OCI-M2 (cell line): Measurements from ENCODE around the gene ATOSA.

Experiments
- DNase-seq: peaks from one replicate; lab custom pipeline; 2025; ENCODE audit not compliant: unreplicated experiment; lab: John Stamatoyannopoulos, UW

ATOSA gene, protein sequence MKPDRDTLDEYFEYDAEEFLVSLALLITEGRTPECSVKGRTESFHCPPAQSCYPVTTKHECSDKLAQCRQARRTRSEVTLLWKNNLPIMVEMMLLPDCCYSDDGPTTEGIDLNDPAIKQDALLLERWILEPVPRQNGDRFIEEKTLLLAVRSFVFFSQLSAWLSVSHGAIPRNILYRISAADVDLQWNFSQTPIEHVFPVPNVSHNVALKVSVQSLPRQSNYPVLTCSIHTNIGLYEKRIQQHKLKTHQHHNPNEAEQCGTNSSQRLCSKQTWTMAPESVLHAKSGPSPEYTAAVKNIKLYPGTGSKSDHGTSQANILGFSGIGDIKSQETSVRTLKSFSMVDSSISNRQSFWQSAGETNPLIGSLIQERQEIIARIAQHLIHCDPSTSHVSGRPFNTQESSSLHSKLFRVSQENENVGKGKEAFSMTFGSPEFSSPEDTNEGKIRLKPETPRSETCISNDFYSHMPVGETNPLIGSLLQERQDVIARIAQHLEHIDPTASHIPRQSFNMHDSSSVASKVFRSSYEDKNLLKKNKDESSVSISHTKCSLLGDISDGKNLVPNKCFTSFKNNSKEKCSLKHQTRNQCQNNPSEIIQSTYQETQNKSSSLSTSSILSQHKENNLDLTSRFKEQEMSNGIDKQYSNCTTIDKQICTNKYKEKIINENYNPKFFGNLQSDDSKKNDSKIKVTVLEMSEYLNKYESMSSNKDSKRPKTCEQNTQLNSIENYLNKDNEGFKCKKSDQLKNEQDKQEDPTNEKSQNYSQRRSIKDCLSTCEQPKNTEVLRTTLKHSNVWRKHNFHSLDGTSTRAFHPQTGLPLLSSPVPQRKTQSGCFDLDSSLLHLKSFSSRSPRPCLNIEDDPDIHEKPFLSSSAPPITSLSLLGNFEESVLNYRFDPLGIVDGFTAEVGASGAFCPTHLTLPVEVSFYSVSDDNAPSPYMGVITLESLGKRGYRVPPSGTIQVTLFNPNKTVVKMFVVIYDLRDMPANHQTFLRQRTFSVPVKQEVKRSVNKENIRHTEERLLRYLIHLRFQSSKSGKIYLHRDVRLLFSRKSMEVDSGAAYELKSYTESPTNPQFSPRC

GRCh38 chr15:52679232-52680040 is at the start of gene ATOSA:
ATOSA (minus strand) TSS chr15:52679388; CDS start chr15:52678021, 1,367 bp downstream.
- no peak for DNase-seq

- no peak for DNase-seq
Measured at GRCh38 chr15:52728899-52729298, 49.7 kb upstream of the ATOSA start.

DNA sequence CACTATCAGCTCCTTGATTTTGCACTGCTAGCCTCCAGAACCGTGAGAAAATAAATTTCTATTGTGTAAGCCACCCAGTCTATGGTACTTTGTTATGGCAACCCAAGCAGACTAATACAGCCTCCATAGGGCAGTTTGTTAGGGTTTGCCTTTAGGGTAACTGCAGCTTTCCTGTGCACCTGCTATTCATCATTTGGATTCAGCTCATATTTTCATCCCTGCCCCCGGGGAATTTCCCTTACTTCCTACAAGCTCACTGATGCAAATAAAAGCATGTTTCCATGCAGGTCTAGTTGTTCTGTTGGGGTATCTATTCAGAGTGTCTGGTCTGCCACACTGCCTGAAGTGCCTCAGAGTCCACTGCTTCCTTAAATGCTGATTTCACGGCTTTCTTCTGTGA is 48.6 kb upstream of the ATOSA start:
- DNase-seq, result no peak

DNA sequence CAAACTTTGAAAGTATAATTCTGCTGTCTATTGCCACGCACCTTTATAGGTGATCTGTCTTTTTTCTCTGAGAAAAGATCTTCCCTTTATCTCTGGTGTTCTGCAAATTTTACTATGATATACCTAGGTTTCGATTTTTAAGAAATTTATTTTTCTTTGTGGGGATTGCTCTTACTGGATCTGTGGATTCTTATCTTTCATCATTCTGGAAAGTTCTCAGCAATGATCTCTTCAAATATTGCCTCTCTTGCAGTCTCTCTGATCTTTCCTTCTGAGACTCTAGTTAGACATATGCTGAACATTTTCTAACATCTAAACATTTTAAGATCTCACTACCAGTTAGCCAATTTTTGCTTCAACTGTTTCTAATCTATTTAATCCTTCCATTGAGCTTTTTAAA is 47.0 kb upstream of the ATOSA start:
- DNase-seq, result no peak

- DNase-seq, result no peak
Measured at GRCh38 chr15:52718551-52718950, 39.4 kb upstream of the ATOSA start.

DNA sequence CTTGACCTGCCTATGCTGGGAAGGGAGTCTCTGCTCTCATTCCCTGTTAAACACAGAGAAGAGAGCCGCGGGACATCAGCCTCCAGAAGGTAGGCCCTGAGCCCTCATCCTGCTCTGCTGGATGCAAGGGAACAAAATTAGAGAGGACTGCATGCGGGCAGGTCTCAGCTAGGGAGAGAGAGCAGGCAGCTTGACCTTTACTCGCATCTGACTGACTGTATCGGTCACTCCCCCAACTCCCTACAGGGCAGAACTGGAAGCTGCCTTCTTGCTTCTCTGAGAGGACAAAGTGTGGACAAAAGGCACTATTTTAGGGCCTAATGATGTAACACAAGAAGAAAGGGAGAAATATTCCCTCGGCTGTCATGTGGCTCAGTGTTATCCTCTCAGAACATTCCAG is 38.7 kb upstream of the ATOSA start:
- DNase-seq, result no peak

- no peak for DNase-seq
Measured at GRCh38 chr15:52717481-52717880, 38.3 kb upstream of the ATOSA start.

GRCh38 chr15:52716536-52716935 is 37.3 kb upstream of the ATOSA start:
- DNase-seq, result no peak

- DNase-seq, result no peak
Measured at GRCh38 chr15:52715411-52715810, 36.2 kb upstream of the ATOSA start.

- DNase-seq, result no peak
Measured at GRCh38 chr15:52714968-52715367, 35.8 kb upstream of the ATOSA start.

DNA sequence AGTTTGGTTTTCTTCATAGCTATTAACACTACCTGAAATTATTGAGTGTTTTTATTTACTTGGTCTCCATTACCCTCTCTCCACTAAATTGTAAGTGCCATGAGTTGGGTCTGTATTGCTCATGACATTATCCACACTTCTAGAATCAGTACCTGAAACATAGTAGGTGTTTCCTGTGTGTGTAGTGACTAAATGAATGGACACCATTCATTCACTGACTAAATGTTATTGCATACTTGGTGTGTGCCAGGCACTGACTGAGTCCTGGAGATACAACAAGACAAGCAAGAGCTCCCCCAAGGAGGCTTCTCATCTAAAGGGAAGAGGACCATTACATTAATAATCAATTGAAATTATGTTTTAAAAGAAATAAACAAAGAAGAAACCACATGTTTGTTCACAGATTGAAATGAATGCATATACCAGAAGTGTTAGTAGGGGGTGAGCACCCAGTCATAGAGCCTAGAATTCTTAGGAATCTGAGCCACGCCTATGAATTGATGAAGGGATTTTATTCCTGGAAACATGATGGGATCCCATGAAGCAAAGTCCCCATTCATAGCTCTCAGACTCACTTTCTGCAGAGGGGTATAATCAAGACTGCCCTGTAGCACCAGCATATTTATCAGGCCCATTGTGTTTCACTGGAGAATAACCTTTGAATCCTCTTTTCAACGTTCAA is 31.7 kb upstream of the ATOSA start:
- no peak for DNase-seq

DNA sequence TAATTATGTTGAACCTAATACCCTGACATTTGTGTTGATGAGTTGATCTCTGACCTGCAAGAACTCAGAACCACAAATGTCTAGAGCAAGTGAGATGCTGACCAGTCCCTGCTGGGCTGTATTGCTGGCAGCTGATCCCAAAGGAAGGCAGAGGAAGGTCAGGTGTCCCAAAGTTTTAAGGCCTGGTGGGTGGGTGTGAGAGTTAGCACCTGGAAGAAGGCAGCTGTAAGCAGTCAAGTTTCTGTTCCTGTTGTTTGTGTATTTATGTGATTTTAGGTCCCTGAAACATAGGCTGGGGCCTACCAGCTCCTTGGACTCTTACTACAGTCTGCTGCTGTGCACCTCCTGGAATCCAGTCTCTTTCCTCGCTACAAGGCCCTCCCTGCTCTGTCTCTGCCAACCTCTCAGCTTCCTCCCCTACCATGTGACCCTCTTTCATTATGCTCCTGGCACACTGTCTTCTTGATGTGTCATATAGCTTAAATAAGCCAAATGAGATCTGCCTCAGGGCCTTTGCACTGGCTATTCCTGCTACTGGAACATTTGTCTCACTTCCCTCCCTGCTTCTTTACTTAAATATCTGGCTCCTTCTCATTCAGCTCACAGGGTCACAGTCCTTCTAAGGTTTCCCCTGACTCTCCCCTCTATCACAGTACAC is 31.0 kb upstream of the ATOSA start:
- no peak for DNase-seq

- no peak for DNase-seq
Measured at GRCh38 chr15:52709187-52709981, 30.2 kb upstream of the ATOSA start.

GRCh38 chr15:52706091-52706490 is 26.9 kb upstream of the ATOSA start:
- DNase-seq, result no peak

GRCh38 chr15:52702390-52702789 is 23.2 kb upstream of the ATOSA start:
- DNase-seq, result no peak

GRCh38 chr15:52699457-52699856 is 20.3 kb upstream of the ATOSA start:
- DNase-seq, result no peak

DNA sequence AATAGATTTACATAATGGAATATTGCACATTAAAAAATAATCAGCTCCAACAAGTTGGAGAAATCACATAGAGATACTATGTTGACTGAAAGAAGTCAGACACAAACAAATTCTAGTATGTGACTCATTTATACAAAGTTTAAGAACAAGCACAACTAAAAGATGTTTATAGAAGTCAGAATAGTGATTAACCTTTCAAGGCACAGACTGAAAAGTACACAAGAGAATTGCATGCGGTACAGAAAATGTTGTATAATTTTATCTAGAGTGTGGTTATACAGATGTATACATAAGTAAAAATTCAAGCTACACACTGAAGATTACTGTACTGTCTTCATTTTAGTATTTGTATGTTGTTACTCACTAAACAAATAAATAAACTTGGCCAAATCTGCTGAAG is 19.3 kb upstream of the ATOSA start:
- DNase-seq, result no peak

DNA sequence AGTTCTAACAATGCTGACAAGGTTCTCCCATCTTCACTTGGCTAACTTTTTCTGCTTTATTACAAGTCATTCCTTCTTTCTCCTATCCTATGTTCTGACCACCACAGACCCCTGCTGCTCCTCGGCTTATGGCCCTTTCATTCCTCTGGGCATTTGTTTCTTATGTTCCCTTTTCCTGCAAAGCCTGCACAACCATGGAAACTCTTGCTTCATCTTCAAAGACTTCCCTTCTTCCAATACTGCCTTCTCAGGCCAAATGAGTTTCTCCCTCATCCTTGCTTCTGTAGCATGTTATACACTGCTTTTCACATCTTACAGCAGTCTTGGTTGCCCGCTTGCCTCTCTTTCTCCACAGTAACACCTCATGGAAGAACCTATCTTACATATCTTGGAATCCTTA is 17.9 kb upstream of the ATOSA start:
- DNase-seq, result no peak

DNA sequence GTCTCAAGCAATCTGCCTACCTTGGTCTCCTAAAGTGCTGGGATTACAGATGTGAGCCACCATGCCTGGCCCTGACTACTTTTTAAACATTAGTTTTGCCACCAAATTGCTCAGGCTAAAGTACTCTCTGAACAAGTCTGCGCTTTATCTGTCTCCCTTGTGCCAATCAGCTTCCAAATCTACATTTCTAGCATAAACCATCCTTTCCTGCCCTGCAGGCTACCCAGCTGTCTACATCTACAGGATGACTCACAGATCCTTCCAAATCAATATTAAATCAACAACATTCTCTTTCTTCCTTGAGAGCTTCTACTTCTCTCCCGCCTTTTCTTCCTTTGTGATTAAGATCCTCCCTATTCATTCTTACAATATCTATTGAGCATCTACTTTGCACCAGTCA is 16.0 kb upstream of the ATOSA start:
- DNase-seq, result no peak
